Measurements from ENCODE around the gene AGO3.
"Not testable (repeated sequence)": the region's sequence is repeated elsewhere in the genome, so short reads cannot be mapped to it uniquely, and the experiment has no call there.

Gene AGO3

DNA sequence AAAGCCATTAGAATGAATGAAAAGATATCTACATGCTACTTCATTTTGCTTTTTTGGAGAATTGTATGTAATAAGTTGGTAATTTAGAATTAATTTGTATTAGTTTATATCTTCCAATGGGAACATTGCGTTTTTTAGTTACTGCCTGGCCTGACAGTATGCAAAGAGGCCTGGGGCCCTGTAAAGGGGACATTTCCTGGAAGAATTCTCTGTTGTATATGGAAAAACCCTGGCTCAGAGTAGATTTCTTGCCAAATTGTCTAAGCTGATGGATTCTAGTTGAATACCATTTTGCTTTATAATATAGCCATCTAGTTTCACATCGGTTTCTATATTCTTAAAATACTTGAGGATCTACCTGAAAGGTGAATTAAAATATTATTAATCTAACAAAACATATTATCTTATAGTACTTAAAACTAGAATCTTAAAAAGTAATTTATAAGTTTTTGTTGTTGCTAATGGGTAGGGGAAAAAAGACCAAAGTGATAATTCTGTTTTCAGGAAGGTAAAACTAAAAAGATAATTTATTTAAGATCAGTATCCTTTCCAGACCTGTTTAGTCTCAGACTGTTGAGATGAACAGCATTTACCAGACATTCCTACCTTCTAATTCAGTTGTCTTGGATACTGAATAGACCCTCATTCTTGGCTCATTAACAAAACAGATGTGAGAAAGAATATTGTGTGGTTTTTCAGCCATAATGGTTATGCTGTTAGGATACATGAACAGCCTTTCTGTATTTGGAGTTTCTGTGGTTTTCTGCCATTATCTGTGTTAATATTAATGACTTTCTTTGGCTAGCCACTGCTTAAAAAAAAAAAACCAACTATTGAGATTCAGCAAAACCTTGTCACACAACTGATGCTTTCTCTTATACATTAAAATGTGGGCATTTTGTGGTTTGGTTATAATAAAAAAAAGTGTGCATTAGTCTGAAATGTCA, 4.8 kb downstream of the AGO3 start:
- Mint-ChIP-seq H3K36me3 (ENCODE audit: low read depth) (no peaks in the 10 kb centered on the region), H3K27ac (no peak overlapping the region), H3K4me3 (no peak overlapping the region), H3K27me3 (ENCODE audit: low read depth) (no peaks in the 10 kb centered on the region), H3K9me3 (no peaks in the 10 kb centered on the region), H3K4me1 (ENCODE audit: low read depth) (peaks cover 16% of the 10 kb centered on the region)

DNA sequence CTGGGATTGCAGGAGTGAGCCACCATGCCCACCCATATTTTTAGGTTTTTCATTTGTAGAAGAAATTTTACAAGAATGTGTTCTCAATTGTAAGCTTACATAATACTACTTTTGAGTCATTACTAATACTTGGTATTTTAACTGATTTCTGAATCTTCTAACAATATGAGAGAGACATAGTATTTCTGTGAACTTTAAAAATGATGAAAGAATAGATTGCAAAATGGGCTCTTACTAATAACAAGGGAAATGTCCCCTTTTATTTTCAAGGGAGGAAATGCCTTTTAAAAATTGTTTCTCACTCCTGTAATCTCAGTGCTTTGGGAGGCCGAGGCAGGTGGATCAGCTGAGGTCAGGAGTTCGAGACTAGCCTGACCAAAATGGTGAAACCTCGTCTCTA, 5.9 kb downstream of the AGO3 start:
- Mint-ChIP-seq H3K36me3 (ENCODE audit: low read depth) (peaks cover 4% of the 10 kb centered on the region), H3K27ac (no peak overlapping the region), H3K4me3 (no peak overlapping the region), H3K4me1 (ENCODE audit: low read depth) (peaks cover 22% of the 10 kb centered on the region), H3K9me3 (no peaks in the 10 kb centered on the region), H3K27me3 (ENCODE audit: low read depth) (no peaks in the 10 kb centered on the region)

DNA sequence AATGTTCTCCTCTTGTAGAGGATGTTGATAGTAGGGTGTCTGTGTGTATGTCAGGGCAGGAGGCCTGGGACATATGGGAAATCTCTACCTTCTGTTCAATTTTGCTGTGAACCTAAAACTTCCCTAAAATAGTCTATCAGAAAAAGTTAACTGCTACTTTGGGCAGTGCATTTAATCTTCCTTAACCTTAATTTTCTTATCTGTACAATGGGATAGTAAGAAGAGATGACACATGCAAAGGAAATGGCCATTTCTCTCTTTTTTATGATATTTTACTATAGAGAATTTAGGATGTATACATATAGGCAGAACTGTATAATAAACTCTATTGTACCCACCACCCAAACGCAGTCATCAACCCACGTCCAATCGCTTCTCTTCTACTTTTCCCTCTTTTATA, 8.6 kb downstream of the AGO3 start:
- Mint-ChIP-seq H3K36me3 (ENCODE audit: low read depth) (peaks cover 7% of the 10 kb centered on the region), H3K9me3 (no peaks in the 10 kb centered on the region), H3K27ac (no peak overlapping the region), H3K27me3 (ENCODE audit: low read depth) (no peaks in the 10 kb centered on the region), H3K4me1 (ENCODE audit: low read depth) (peaks cover 20% of the 10 kb centered on the region), H3K4me3 (no peak overlapping the region)

DNA sequence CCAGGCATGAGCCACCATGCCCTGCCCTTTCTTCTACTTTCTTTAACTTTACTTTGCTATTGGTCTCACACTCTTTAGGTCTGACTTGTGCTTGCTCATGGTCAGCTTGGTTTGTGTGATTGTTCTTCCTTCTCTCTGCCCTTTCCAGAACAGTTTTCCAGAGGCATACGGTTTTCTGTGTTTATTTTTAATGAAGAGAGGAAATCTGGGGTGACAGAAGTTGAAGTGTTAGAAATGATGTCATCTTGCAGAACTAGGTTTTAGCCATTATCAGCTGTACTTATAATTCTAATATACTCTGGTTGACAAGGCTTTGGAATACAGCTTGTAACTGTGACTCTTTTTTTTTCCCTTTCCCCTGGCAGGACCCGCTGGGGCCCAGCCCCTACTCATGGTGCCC, 14.4 kb downstream of the AGO3 start:
- H3K27ac Mint-ChIP-seq, result peak overlapping the region; percentile 11
- H3K36me3 Mint-ChIP-seq (ENCODE audit: low read depth), result peaks cover 23% of the 10 kb centered on the region
- no peaks in the 10 kb centered on the region for H3K9me3 Mint-ChIP-seq
- no peak overlapping the region for H3K4me3 Mint-ChIP-seq
- peaks cover 34% of the 10 kb centered on the region for H3K4me1 Mint-ChIP-seq (ENCODE audit: low read depth)
- H3K27me3 Mint-ChIP-seq (ENCODE audit: low read depth), result no peaks in the 10 kb centered on the region

DNA sequence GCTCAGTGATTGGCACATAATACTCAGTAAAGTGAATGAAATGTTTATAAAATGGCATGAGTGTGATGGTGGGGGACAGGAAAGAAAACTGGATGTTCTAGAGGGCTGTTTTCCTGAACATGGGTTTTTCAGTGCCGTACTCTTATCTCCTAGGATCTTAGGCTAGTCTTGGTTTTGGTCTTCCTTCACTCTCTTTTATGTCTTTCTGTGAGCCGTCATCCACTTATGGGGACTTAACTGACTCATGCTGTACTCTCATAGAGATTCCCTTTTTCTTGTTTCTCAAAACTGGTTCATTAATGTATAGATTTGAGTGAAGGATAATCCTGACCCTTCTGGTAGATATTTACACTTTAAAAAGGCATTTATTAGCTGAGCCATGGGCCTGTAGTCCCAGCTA, 16.6 kb downstream of the AGO3 start:
- H3K36me3 Mint-ChIP-seq (ENCODE audit: low read depth), result peaks cover 20% of the 10 kb centered on the region
- no peaks in the 10 kb centered on the region for H3K9me3 Mint-ChIP-seq
- no peaks in the 10 kb centered on the region for H3K27me3 Mint-ChIP-seq (ENCODE audit: low read depth)
- peaks cover 19% of the 10 kb centered on the region for H3K4me1 Mint-ChIP-seq (ENCODE audit: low read depth)
- no peak overlapping the region for H3K4me3 Mint-ChIP-seq
- H3K27ac Mint-ChIP-seq, result peak overlapping the region; percentile 15

DNA sequence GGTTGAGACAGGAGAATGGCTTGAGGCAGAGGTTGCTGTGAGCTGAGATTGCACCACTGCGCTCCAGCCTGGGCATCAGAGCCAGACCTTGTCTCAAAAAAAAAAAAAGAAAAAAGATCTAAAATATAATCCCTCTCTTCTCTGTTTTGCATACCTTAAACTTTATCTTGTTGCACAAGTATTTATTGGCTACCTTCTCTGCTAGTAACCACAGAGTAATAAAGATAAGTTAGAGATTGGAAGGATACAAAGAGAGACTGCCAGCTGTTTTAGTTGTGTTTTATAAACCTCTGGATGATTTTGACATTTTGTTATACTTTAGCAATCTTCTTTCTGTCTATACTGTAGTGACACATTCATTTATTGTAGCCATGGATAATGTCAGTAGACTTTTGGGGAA, 27.7 kb downstream of the AGO3 start:
- no peaks in the 10 kb centered on the region for H3K27me3 Mint-ChIP-seq (ENCODE audit: low read depth)
- no peaks in the 10 kb centered on the region for H3K4me1 Mint-ChIP-seq (ENCODE audit: low read depth)
- peaks cover 3% of the 10 kb centered on the region for H3K36me3 Mint-ChIP-seq (ENCODE audit: low read depth)
- no peaks in the 10 kb centered on the region for H3K9me3 Mint-ChIP-seq
- no peak overlapping the region for H3K4me3 Mint-ChIP-seq
- H3K27ac Mint-ChIP-seq, result no peak overlapping the region

DNA sequence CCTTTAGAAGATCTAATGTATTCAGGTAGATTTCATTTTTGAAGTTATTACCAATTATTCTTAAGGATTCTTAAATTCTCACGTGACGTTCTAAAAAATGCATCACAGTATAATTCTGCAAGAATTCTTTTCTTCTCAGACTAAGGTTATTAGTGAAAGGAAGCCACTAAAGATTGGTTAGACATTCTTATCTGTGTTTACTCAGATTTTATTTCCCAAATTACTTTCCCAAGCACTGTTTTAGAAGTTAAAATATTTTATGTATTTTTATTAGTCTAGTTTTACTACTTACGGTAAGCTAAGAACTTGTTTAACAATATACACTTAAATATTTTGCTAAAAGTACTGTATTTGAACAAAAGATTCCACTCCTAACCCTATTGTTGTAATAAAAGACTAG, 28.4 kb downstream of the AGO3 start:
- Mint-ChIP-seq H3K27ac (no peak overlapping the region), H3K27me3 (ENCODE audit: low read depth) (no peaks in the 10 kb centered on the region), H3K4me1 (ENCODE audit: low read depth) (no peaks in the 10 kb centered on the region), H3K9me3 (peaks cover 3% of the 10 kb centered on the region), H3K36me3 (ENCODE audit: low read depth) (peaks cover 3% of the 10 kb centered on the region), H3K4me3 (no peak overlapping the region)

DNA sequence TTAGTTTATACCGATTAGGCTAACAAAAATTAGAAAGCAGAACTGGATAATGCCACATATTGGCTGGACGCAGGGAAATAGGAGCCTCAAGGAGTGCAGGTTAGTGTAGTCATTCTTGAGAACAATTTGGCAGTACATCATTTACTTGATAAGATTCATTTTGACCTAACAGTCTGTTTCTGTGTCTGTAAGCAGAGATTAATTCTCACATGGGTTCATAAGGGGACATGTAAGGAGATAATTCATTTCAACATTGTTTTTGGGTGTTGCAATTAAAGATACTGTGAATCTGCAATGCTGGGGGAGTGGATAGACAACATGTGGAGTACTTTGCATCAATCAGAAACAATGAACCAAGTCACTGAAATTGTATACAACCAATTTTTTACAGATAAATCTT, 32.0 kb downstream of the AGO3 start:
- no peak overlapping the region for H3K27ac Mint-ChIP-seq
- H3K36me3 Mint-ChIP-seq (ENCODE audit: low read depth), result peaks cover 3% of the 10 kb centered on the region
- no peaks in the 10 kb centered on the region for H3K27me3 Mint-ChIP-seq (ENCODE audit: low read depth)
- no peak overlapping the region for H3K4me3 Mint-ChIP-seq
- no peaks in the 10 kb centered on the region for H3K4me1 Mint-ChIP-seq (ENCODE audit: low read depth)
- H3K9me3 Mint-ChIP-seq, result peaks cover 4% of the 10 kb centered on the region

DNA sequence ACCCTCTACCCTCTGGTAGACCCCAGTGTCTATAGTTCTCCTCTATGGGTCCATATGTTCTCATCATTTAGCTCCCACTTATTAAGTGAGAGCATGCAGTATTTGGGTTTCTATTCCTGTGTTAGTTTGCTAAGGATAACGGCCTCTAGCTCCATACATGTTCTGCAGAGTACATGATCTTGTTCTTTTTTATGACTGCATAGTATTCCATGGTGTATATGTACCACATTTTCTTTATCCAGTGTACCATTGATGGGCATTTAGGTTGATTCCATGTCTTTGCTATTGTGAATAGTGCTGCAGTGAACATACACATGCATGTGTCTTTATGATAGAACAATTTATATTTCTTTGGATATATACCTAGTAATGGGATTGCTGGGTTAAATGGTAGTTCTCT, 33.4 kb downstream of the AGO3 start:
- not testable (repeated sequence) for H3K27ac Mint-ChIP-seq; H3K27me3 Mint-ChIP-seq (ENCODE audit: low read depth); H3K4me1 Mint-ChIP-seq (ENCODE audit: low read depth); H3K9me3 Mint-ChIP-seq; H3K4me3 Mint-ChIP-seq
- H3K36me3 Mint-ChIP-seq (ENCODE audit: low read depth), result peaks cover 13% of the 10 kb centered on the region

DNA sequence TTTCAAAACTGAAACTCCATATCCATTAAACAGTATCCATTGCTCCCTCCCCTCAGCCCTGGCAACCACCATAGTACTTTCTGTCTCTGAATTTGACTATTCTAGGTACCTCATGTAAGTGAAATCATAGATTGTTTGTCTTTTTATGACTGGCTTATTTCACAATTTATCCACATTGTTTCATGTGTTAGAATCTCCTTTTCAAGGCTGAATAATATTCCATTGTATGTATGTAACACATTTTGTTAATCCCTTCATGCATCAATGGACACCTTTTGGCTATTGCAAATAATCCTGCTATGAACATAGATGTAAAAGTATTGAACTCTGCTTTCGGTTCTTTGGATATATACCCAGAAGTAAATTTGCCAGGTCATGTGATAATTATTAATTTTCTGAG, 37.5 kb downstream of the AGO3 start:
- H3K4me1 Mint-ChIP-seq (ENCODE audit: low read depth), result no peaks in the 10 kb centered on the region
- no peaks in the 10 kb centered on the region for H3K27me3 Mint-ChIP-seq (ENCODE audit: low read depth)
- H3K4me3 Mint-ChIP-seq, result no peak overlapping the region
- H3K27ac Mint-ChIP-seq, result no peak overlapping the region
- peaks cover 20% of the 10 kb centered on the region for H3K36me3 Mint-ChIP-seq (ENCODE audit: low read depth)
- peaks cover 4% of the 10 kb centered on the region for H3K9me3 Mint-ChIP-seq

DNA sequence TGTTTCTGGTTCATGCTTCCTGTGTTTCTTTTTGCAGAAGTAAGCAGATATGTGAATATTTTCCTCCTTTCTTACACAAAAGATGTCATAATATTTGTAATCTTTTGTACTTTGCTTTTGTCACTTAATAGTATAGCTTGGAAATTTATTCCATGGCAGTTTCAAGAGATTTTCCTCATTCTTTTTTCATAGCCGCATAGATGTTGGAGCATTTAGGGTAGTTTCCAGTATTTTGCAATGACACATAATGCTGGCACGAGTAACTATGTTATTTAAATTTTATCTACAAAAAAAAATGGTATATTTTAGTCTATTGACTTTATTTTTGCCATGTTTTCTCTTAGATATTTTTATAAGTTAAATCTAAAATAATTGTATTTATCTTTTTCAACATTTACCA, 40.7 kb downstream of the AGO3 start:
- H3K27me3 Mint-ChIP-seq (ENCODE audit: low read depth), result no peaks in the 10 kb centered on the region
- peaks cover 38% of the 10 kb centered on the region for H3K36me3 Mint-ChIP-seq (ENCODE audit: low read depth)
- no peak overlapping the region for H3K4me3 Mint-ChIP-seq
- H3K4me1 Mint-ChIP-seq (ENCODE audit: low read depth), result no peaks in the 10 kb centered on the region
- H3K9me3 Mint-ChIP-seq, result no peaks in the 10 kb centered on the region
- H3K27ac Mint-ChIP-seq, result no peak overlapping the region

DNA sequence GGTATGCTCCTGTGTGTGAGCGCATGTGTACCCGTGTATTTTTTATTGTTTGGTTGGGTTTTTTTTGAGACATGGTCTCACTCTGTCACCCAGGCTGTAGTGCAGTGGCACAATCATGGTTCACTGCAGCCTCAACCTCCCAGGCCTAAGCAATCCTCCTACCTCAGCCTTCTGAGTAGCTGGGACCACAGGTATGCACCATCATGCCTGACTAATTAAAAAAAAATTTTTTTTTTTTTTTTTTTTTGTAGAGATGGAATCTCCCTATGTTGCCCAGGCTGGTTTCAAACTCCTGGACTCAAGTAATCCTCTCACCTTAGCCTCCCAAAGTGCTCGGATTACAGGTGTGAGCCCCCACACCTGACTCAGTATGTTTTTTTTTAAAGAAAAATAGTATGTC, 41.7 kb downstream of the AGO3 start:
- H3K27ac Mint-ChIP-seq; H3K4me3 Mint-ChIP-seq; H3K4me1 Mint-ChIP-seq (ENCODE audit: low read depth); H3K27me3 Mint-ChIP-seq (ENCODE audit: low read depth); H3K9me3 Mint-ChIP-seq: not testable (repeated sequence)
- peaks cover 37% of the 10 kb centered on the region for H3K36me3 Mint-ChIP-seq (ENCODE audit: low read depth)

DNA sequence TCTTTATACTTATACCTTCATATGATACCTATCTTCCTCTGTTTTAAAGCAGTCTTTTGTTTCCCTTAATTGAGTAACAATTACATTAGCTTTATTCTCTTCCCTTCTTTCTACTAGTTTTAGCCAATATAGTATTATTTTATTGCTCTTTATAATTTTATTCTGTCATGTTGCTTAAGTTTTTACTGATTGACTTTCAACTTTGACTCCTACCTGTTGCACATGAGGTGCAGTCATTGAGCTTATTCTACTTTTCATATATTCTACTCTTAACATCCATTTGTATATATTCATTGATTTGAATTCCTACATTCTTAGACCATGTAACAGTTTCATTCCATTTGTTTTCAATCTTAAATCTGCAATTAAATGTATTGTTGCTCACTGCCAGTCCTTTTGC, 49.2 kb downstream of the AGO3 start:
- Mint-ChIP-seq H3K27me3 (ENCODE audit: low read depth) (no peaks in the 10 kb centered on the region), H3K4me3 (no peak overlapping the region), H3K4me1 (ENCODE audit: low read depth) (peaks cover 2% of the 10 kb centered on the region), H3K36me3 (ENCODE audit: low read depth) (peaks cover 18% of the 10 kb centered on the region), H3K27ac (no peak overlapping the region), H3K9me3 (no peaks in the 10 kb centered on the region)

DNA sequence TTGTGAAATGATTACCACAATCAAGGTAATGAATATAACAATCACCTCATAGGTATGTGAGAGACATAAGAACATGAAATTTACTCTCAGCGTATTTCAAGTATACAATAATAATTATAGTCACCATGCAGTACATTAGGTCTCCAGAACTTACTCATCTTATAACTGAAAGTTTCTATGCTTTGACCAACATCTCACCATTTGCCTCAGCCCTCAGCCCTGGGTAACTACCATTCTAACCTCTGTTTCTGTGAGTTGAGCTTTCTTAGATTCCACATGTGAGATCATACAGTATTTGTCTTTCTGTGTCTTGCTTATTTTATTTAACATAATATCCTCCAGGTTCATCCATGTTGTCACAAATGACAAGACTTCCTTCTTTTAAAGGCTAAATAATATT, 57.3 kb downstream of the AGO3 start:
- Mint-ChIP-seq H3K36me3 (ENCODE audit: low read depth) (peaks cover 1% of the 10 kb centered on the region), H3K4me1 (ENCODE audit: low read depth) (no peaks in the 10 kb centered on the region), H3K27ac (no peak overlapping the region), H3K27me3 (ENCODE audit: low read depth) (no peaks in the 10 kb centered on the region), H3K9me3 (no peaks in the 10 kb centered on the region), H3K4me3 (no peak overlapping the region)

DNA sequence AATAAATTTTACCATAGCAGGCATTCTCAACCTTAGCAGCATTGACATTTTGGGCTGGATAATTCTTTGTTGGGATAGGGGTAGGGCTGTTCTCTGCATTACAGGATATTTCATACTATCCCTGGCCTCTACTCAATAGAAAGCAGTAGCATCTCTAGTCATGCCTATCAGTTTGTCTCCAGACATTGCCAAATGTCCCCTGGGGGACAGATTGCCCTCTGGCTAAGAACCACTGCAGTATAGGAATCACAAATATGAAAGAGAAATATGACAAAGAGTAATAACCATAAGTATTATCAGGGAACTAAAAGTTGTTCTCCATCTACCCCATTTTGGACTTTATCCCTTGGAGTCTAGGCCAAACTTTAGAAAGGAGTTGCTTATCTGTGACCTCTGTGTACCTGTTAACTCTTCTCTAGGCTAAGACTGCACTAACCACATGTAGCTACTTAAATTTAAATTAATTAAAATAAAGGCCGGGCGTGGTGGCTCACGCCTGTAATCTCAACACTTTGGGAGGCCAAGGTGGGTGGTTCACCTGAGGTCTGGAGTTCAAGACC, 76.1 kb downstream of the AGO3 start:
- Mint-ChIP-seq H3K27ac (no peak overlapping the region), H3K27me3 (ENCODE audit: low read depth) (no peaks in the 10 kb centered on the region), H3K4me3 (no peak overlapping the region), H3K4me1 (ENCODE audit: low read depth) (no peaks in the 10 kb centered on the region), H3K9me3 (no peaks in the 10 kb centered on the region), H3K36me3 (ENCODE audit: low read depth) (peaks cover 2% of the 10 kb centered on the region)

Data from T-helper 1 cell treated with Interleukin-12 subunit alpha and Interleukin-12 subunit beta and Interleukin-4 antibody, amounts not matched to agents 30 μg/mL and 1 μg/mL, for 36 hours (primary cell).